Measurements from ENCODE around the gene IFRD2. TPM values are rescaled to one million over a fixed set of nuclear protein-coding genes. Genes with fewer than 3 reads are reported as not detected.
"Not testable (repeated sequence)": the region's sequence is repeated elsewhere in the genome, so short reads cannot be mapped to it uniquely, and the experiment has no call there.

Gene IFRD2
- total RNA-seq, 1 donor from 2014 or later, result 45.3 TPM

DNA sequence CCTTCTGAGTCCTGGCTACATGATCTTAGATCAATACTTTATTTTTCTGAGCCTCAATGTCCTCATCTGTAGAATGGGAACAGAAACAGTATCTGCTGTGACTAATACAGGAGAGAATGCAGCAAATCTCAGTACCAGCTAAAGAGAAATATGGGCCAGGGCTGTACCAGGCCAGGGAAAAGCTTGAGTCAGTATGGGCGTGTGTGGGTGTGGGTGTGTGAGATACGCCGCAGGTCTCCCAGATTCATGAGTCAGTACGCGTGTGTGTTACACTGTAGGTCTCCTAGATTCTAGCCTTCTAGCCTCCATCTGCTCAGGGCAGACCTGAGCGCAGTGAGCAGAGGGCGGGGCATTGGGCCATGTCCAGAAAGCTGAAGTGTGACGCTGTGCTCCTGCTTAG is 41.0 kb downstream of the IFRD2 start:
- DNase-seq (ENCODE audit: low spot score), result no peak

DNA sequence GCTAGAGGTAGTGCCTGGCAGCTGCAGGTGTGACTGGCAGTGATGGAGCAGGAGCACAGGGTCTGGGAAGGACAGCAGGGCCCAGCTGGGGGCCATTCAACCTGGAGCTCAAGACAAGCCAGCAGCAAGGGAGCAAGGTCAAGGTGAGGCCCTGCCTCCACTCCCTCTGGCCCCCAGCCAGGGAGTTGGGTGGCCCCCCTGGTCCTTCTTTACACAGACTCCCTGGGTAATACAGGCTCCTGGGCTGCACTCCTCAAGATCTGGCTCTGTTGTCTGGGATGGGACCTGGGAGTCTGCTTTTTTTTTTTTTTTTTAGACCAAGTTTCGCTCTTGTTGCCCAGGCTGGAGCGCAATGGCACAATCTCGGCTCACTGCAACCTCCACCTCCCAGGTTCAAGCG is 41.7 kb downstream of the IFRD2 start:
- no peak for DNase-seq (ENCODE audit: low spot score)

DNA sequence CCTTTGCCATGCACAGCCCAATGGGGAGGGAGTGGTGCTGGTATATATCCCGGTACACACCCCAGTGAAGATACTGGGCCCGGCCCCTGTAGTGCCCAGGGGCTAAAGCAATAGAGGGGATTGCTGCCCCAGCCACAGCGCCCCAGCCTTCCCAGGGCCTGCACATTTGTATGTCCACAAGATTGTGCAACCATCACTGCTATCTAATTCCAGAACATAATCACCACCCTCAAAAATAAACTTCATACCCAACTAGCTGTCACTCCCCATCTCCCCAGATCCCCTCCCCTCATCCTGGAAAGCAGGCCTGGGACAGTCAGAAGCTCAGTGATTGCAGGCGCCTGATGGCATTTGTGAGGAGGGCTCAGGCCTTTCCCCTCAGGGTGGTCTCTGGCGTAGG is 42.8 kb downstream of the IFRD2 start:
- DNase-seq (ENCODE audit: low spot score), result no peak

DNA sequence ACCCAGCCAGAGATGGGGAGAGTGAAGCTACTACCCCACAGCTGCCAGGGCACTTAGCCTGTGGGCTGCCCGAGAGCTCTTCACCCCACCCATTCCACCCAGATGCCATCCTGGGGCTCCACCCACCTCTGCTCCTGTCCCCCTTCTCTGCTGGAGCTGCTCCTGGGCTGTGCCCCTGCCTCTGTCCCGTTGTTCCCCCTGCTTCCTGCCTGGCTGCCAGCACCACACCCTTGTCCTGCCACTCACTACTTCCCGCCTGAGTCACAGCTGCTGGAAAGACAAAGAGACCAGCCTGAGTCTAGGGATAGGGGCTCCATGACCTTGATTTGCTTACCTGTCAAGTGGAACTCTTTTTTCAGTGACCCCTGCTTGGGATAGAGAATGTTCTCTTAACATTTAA is 43.8 kb downstream of the IFRD2 start:
- no peak for DNase-seq (ENCODE audit: low spot score)

DNA sequence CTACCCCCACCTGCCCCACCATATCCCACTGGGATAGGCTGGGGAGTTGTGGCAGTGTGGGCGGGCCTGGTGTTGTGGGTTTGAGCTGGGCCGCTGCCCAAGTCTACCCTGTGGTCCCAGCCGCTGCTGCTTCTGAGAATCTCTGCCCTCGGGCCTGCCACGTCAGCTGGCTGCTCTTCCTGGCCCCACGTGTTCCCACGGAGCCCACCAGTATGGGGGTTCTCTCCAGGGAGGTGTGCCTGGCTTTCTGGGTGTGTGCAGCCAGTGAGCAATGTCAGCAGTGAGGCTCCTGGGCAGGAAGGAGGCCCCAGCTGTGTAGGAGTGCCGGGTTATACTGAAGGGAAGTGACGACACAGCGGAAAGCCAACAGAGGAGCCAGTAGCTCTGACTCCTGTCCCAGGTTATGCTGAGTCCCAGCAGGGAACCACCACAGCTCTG is 45.7 kb downstream of the IFRD2 start:
- peak; percentile 86 for DNase-seq (ENCODE audit: low spot score)

DNA sequence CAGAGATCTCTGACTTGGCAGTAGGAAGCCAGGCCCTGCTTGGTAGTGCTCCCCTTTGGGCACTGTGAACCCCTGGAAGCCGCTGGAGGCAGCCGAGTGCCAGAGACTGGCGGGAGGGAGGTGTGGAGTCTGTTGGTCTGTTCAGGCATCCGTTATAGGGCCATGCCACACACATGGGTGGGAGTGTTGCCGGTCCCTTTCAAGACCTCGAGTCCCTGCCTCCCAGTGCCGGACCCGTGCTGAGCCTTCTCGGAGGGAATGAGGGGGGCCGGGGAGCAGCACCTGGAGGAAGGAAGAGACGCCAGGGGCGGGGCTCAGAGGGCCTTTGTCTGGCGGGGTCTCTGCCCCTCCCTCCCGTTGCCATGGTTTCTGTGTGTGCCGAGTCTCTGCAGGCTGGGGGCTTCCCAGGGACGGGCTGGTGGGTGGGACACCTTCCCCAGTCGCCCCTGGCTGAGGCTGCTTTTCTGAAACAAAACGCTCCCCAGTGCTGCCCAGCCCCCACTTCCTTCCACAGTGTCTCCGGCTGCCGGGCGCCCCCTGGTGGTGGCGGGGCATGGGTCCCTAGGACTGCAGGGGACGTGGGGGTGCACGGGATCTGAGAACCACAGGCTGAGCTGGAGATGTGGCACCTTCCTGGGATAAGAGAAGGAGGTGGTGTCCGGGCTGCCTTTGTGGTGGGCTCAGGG is 46.3 kb downstream of the IFRD2 start:
- DNase-seq (ENCODE audit: low spot score), result peak; percentile 88

DNA sequence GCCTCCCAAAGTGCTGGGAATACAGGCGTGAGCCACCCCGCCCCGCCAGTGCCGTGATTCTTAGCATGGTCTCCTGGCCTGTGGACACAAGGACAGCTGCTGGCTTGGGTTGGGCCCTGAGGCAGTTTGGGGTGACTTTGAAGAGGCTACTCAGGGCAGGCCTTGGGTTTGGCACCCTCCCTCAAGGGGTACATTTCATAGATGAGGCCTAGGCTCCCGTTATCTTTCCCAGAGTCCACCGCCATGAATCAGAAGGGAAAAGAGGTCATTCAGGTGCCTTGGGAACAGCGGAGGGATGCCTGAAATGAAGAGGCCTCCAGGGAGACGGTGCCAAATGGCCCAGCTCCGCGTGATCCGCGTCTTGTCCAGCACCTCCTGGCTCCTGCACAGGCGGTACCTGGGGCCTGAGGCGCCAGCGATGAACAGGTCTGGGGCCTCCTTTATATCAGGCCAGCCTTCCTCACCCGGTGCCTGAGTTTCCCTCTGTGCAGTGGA is 46.9 kb downstream of the IFRD2 start:
- no peak for DNase-seq (ENCODE audit: low spot score)

DNA sequence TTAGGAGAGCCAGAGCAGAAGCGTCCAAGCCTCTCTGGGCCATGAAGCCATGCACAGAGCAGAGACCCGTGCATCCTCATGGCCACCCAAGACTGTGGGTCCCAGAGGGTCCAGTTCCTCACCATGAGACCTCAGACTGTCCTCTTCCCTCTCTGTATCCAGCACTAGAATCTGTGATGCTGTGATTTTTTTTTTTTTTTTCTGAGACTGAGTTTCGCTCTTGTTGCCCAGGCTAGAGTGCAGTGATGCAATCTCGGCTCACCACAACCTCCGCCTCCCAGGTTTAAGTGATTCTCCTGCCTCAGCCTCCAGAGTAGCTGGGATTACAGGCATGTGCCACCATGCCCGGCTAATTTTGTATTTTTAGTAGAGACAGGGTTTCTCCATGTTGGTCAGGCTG is 47.4 kb downstream of the IFRD2 start:
- DNase-seq (ENCODE audit: low spot score), result not testable (repeated sequence)

DNA sequence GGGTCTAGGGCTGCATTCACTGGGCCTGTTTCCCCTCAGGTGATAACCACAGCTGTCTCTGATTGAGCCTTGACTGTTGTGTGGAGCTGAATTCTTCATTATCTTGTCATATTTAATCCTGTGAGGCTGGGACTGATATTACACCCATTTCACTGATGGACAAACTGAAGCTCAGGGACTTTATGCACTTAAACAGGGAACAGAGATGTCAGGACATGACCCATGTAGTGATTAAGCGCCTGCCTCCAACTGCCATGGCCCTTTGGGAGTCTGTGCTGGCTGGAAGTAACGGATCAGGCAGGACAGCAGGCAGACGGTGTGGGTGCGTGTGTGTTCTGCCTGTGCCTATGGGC is 48.7 kb downstream of the IFRD2 start:
- no peak for DNase-seq (ENCODE audit: low spot score)

DNA sequence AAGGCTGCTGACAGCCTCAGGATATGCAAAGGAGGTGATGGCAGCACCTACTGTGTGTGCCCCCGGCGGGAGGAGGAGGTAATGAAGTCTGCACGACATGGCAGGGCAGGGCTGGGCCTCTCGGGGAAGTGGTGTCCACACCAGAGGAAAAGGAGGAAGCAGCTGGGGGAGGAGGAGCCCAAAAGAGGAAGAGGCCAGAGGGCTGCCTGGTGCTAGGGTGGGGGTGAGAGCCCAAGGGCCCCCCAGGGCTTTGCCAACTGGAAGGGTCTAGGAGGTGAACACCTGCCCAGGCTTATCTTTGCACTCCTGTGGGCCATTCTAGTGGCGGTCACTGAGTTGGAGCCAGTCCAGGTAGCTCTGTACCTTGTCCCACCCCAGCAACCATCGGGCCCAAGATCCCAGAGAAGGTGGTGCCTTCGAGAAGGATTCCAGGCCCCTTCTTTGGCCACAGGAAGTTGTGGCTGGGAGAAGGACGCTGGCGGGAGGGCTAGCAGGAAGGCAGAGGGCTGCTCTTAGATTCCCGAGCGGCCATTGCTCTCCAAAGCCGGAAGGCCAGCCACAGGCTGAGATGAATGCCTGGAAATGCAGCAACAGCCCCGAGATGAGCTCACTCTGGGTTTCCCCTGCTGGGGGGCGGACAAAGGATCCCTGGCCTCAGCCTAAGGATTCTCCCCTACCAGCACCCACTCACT is 49.2 kb downstream of the IFRD2 start:
- DNase-seq (ENCODE audit: low spot score), result peak; percentile 61

DNA sequence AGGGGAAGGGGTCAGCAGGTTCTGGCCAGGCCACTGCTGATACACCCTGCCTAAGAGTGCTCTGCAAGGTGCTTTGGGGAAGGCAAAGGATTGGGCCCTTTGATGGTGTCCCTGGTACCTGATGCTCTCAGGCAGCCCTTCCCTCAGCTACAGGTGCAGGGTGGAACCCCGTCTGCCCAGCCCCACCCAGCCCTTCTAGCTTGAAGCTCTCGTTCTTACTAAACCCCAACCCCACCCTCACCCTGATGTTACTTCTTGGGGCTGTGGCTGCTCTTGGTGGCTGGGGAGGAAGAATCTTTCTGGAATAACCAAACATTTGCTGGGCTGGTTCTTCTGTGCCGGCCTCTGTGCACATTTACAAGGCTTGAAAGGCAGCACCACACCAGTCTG is 49.9 kb downstream of the IFRD2 start:
- DNase-seq (ENCODE audit: low spot score), result no peak

DNA sequence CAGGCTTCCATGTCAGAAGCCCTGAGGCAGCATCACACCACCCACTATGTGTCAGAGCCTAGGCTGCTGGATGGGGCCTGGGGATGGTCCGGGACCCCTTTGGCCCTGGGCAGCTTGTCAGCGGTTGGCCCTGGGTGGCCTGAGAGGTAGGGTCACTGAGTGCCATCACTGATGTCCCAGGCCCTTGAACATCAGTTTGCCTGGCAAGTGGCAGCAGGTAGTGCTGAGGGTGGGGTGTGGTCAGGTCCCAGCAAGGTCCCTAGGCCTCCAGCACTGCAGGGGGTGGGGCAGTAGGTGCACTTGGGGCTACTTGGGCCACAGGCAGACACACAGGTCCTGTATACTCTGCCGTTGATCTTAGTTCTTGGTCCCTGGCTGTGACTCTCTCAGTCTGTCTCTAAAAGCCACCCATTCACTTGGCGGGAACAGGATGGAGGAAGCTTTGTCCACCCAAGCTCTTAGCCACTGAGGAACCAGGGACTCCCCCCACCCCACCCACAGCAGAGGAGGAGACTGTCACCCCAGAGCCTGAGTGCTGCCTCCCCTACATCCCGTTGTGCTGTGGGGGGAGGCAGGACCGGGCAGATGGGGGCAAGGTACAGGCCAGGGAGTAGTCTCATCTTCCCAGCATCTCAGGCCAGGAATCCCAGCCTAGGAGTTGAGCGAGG is 50.4 kb downstream of the IFRD2 start:
- DNase-seq (ENCODE audit: low spot score), result no peak

DNA sequence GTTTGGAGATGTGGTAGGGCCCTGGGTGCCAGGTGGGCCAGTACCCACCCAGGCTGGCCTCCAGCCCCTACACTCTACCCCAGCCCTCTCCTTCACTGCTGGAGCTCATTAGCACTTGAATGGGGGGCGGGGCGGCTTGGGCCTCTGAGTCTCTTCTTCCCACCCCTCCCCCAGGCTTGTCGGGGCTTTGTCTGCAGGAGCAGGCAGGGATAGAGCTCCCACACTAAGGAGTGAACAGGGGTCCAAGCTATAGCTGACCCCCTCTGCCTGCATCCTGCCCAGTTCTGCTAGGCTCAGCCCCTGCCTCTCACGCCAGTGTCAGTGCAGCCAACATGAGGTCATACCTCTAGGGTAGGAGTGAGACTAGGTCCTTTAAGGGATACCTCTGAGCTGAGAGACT is 51.1 kb downstream of the IFRD2 start:
- DNase-seq (ENCODE audit: low spot score), result no peak

DNA sequence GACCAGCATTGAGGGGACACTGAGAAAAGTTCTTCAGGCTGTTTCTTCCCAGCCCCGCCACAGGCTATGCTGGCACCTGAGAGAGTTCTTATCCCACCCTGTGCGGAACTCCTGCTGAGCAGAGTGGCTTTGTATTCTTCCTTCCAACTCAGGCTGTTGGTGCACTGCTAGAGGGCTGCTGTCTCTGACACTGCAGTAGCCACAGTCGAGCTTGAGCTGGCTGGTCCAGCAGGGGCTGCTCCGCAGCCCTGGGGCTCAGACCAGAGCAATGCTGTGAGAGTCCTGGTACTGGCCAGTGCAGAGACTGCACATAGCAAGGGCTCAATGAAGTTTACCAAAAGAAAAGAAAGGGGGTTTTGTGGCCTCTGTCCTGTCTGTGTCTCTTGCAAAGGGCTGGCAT is 52.6 kb downstream of the IFRD2 start:
- no peak for DNase-seq (ENCODE audit: low spot score)

DNA sequence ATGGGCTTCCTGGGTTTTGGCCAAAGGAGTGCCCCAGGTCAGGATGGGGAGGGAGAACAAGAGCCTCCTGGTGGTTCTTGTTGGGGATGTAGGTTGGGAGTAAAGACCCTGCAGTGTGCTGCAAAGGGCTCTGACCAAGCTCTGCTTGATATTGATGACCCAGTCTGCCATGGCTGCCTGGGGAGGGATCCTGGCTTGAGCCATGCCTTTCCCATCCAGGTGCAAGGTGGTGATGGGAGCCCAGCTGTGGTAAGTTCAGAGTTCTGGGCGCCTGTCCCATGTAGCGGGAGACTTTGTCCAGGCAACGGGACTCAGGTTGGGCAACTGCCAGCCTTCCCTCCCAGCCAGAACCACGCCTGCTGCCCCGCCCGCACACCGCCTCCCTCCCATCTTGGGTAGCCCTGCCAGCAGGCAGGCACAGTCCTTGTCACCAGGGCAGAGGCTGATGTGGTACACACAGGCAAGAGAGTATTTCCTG is 53.6 kb downstream of the IFRD2 start:
- DNase-seq (ENCODE audit: low spot score), result no peak

DNA sequence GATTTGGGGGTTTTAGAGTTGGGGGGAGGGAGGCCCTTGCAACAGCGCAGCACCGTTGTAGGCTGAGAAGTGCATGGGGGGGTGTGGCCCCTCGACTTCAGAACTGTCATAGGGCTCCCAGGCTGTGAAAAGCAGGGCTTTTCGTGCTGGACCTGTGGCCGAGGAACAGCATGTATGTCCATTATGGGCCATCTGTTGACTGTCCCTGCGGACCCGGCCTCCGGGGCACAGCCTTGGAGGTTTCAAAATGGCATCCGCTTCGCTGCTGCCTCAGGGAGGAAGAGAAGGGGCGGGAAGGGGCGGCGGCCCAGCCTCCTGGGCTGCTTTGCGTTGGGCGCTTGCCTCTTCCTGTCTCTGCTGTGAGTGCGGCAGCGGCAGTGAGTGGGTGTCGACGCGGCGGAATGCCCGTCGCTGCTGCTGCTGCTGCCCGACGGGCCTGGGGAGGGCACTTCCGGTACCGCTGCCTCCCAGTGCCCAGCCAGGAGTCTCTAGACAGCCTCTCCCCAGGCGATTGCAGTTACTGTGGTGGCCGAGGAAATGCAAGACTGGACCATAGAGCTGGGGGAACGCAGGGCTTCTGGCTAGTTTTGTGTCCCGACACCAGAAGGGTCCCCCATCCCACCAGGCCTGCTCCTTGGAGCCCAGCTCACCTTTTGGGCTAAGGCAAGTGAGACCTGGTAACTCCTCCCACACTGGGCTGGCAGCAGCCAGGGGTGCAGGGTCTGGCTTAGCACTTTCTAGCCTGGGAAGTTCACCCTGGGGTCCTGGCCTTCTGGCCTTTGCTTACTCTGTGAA is 54.3 kb downstream of the IFRD2 start:
- peak; percentile 92 for DNase-seq (ENCODE audit: low spot score)

Other genes with a start within 250 kb of the IFRD2 start
- 142 TPM for gene RBM5, start 203.5 kb downstream of the IFRD2 start, total RNA-seq (ENCODE audit: insufficient read depth, low replicate concordance)
- gene SEMA3F, start 137.1 kb downstream of the IFRD2 start, total RNA-seq (ENCODE audit: insufficient read depth, low replicate concordance), result 9.1 TPM
- gene GNAT1, start 100.8 kb downstream of the IFRD2 start, total RNA-seq (ENCODE audit: insufficient read depth, low replicate concordance), result not detected
- gene SLC38A3, start 87.2 kb downstream of the IFRD2 start, total RNA-seq (ENCODE audit: insufficient read depth, low replicate concordance), result not detected
- 93.9 TPM for gene GNAI2, start 56.2 kb downstream of the IFRD2 start, total RNA-seq (ENCODE audit: insufficient read depth, low replicate concordance)
- 29.4 TPM for gene SEMA3B, start 23.3 kb downstream of the IFRD2 start, total RNA-seq (ENCODE audit: insufficient read depth, low replicate concordance)
- gene LSMEM2, start 13.3 kb downstream of the IFRD2 start, total RNA-seq (ENCODE audit: insufficient read depth, low replicate concordance), result 4.8 TPM
- gene HYAL3, start 7.0 kb upstream of the IFRD2 start, total RNA-seq (ENCODE audit: insufficient read depth, low replicate concordance), result 7.5 TPM
- 2.2 TPM for gene NAA80, start 7.0 kb upstream of the IFRD2 start, total RNA-seq (ENCODE audit: insufficient read depth, low replicate concordance)
- 2.9 TPM for gene HYAL1, start 11.1 kb upstream of the IFRD2 start, total RNA-seq (ENCODE audit: insufficient read depth, low replicate concordance)
- 51.8 TPM for gene HYAL2, start 30.3 kb upstream of the IFRD2 start, total RNA-seq (ENCODE audit: insufficient read depth, low replicate concordance)
- gene TUSC2, start 35.8 kb upstream of the IFRD2 start, total RNA-seq (ENCODE audit: insufficient read depth, low replicate concordance), result 18.8 TPM
- gene RASSF1, start 48.4 kb upstream of the IFRD2 start, total RNA-seq (ENCODE audit: insufficient read depth, low replicate concordance), result 25.8 TPM
- gene ZMYND10, start 53.3 kb upstream of the IFRD2 start, total RNA-seq (ENCODE audit: insufficient read depth, low replicate concordance), result 5.3 TPM
- 13.7 TPM for gene NPRL2, start 58.3 kb upstream of the IFRD2 start, total RNA-seq (ENCODE audit: insufficient read depth, low replicate concordance)
- gene CYB561D2, start 58.4 kb upstream of the IFRD2 start, total RNA-seq (ENCODE audit: insufficient read depth, low replicate concordance), result 15.4 TPM
- gene TMEM115, start 67.1 kb upstream of the IFRD2 start, total RNA-seq (ENCODE audit: insufficient read depth, low replicate concordance), result 19.7 TPM
- gene CACNA2D2, start 211.2 kb upstream of the IFRD2 start, total RNA-seq (ENCODE audit: insufficient read depth, low replicate concordance), result 0.24 TPM